ENCODE measurements around the gene PARD3.
"Not testable (repeated sequence)": the region's sequence is repeated elsewhere in the genome, so short reads cannot be mapped to it uniquely, and the experiment has no call there.

PARD3 gene

GRCh38 chr10:34406463-34407323, 408.4 kb downstream of the PARD3 start:
- Histone ChIP-seq H3K9me3 (ENCODE audit: control insufficient read depth in 1 of 2, low read length in 2 of 2) (no peaks in the 10 kb centered on the region), H3K4me3 (ENCODE audit: low read depth in 1 of 2, low read length in 2 of 2) (no peak overlapping the region), H3K27me3 (ENCODE audit: low read depth, low read length) (no peaks in the 10 kb centered on the region), H3K4me1 (ENCODE audit: control insufficient read depth in 1 of 2, insufficient read depth in 2 of 2, low read length in 2 of 2) (peaks cover 0 to 8% of the 10 kb centered on the region in 2 donors), H3K36me3 (ENCODE audit: control insufficient read depth in 1 of 2, insufficient read depth in 2 of 2, low read length in 2 of 2) (no peaks in the 10 kb centered on the region), H3K27ac (ENCODE audit: low read length) (no peak overlapping the region)

- Histone ChIP-seq H3K4me3 (ENCODE audit: low read depth in 1 of 2, low read length in 2 of 2) (no peak overlapping the region), H3K9me3 (ENCODE audit: control insufficient read depth in 1 of 2, low read length in 2 of 2) (no peaks in the 10 kb centered on the region), H3K36me3 (ENCODE audit: control insufficient read depth in 1 of 2, insufficient read depth in 2 of 2, low read length in 2 of 2) (no peaks in the 10 kb centered on the region), H3K27ac (ENCODE audit: low read length) (no peak overlapping the region), H3K27me3 (ENCODE audit: low read depth, low read length) (no peaks in the 10 kb centered on the region), H3K4me1 (ENCODE audit: control insufficient read depth in 1 of 2, insufficient read depth in 2 of 2, low read length in 2 of 2) (peaks cover 0 to 8% of the 10 kb centered on the region in 2 donors)
Observed at GRCh38 chr10:34405611-34406462, 409.3 kb downstream of the PARD3 start.

- Histone ChIP-seq H3K27ac (ENCODE audit: low read length) (no peak overlapping the region), H3K4me1 (ENCODE audit: control insufficient read depth in 1 of 2, insufficient read depth in 2 of 2, low read length in 2 of 2) (peaks cover 0 to 6% of the 10 kb centered on the region in 2 donors), H3K27me3 (ENCODE audit: low read depth, low read length) (no peaks in the 10 kb centered on the region), H3K9me3 (ENCODE audit: control insufficient read depth in 1 of 2, low read length in 2 of 2) (no peaks in the 10 kb centered on the region), H3K36me3 (ENCODE audit: control insufficient read depth in 1 of 2, insufficient read depth in 2 of 2, low read length in 2 of 2) (no peaks in the 10 kb centered on the region), H3K4me3 (ENCODE audit: low read depth in 1 of 2, low read length in 2 of 2) (no peak overlapping the region)
Observed at GRCh38 chr10:34403512-34403911, 411.6 kb downstream of the PARD3 start.

GRCh38 chr10:34400075-34400474, 415.0 kb downstream of the PARD3 start:
- H3K4me3 ChIP-seq (ENCODE audit: low read depth in 1 of 2, low read length in 2 of 2): no peak overlapping the region
- H3K4me1 ChIP-seq (ENCODE audit: control insufficient read depth in 1 of 2, insufficient read depth in 2 of 2, low read length in 2 of 2): peaks cover 0 to 3% of the 10 kb centered on the region in 2 donors
- H3K36me3 ChIP-seq (ENCODE audit: control insufficient read depth in 1 of 2, insufficient read depth in 2 of 2, low read length in 2 of 2): no peaks in the 10 kb centered on the region

GRCh38 chr10:34399013-34399412, 416.1 kb downstream of the PARD3 start:
- Histone ChIP-seq H3K4me1 (ENCODE audit: control insufficient read depth in 1 of 2, insufficient read depth in 2 of 2, low read length in 2 of 2) (peaks cover 0 to 3% of the 10 kb centered on the region in 2 donors), H3K4me3 (ENCODE audit: low read depth in 1 of 2, low read length in 2 of 2) (no peak overlapping the region), H3K27me3 (ENCODE audit: low read depth, low read length) (no peaks in the 10 kb centered on the region), H3K27ac (ENCODE audit: low read length) (no peak overlapping the region), H3K9me3 (ENCODE audit: control insufficient read depth in 1 of 2, low read length in 2 of 2) (no peaks in the 10 kb centered on the region), H3K36me3 (ENCODE audit: control insufficient read depth in 1 of 2, insufficient read depth in 2 of 2, low read length in 2 of 2) (no peaks in the 10 kb centered on the region)

More at GRCh38 chr10:34400075-34400474, 415.0 kb downstream of the PARD3 start:
- Histone ChIP-seq H3K27me3 (ENCODE audit: low read depth, low read length) (no peaks in the 10 kb centered on the region), H3K27ac (ENCODE audit: low read length) (no peak overlapping the region), H3K9me3 (ENCODE audit: control insufficient read depth in 1 of 2, low read length in 2 of 2) (no peaks in the 10 kb centered on the region)

- H3K27ac ChIP-seq (ENCODE audit: low read length): no peak overlapping the region
- H3K27me3 ChIP-seq (ENCODE audit: low read depth, low read length): no peaks in the 10 kb centered on the region
- H3K4me3 ChIP-seq (ENCODE audit: low read depth in 1 of 2, low read length in 2 of 2): no peak overlapping the region
- H3K4me1 ChIP-seq (ENCODE audit: control insufficient read depth in 1 of 2, insufficient read depth in 2 of 2, low read length in 2 of 2): peaks cover 0 to 3% of the 10 kb centered on the region in 2 donors
- H3K9me3 ChIP-seq (ENCODE audit: control insufficient read depth in 1 of 2, low read length in 2 of 2): no peaks in the 10 kb centered on the region
- H3K36me3 ChIP-seq (ENCODE audit: control insufficient read depth in 1 of 2, insufficient read depth in 2 of 2, low read length in 2 of 2): no peaks in the 10 kb centered on the region
Observed at GRCh38 chr10:34397324-34397723, 417.8 kb downstream of the PARD3 start.

- Histone ChIP-seq H3K36me3 (ENCODE audit: control insufficient read depth in 1 of 2, insufficient read depth in 2 of 2, low read length in 2 of 2) (no peaks in the 10 kb centered on the region), H3K27me3 (ENCODE audit: low read depth, low read length) (no peaks in the 10 kb centered on the region), H3K9me3 (ENCODE audit: control insufficient read depth in 1 of 2, low read length in 2 of 2) (no peaks in the 10 kb centered on the region), H3K27ac (ENCODE audit: low read length) (no peak overlapping the region), H3K4me3 (ENCODE audit: low read depth in 1 of 2, low read length in 2 of 2) (no peak overlapping the region), H3K4me1 (ENCODE audit: control insufficient read depth in 1 of 2, insufficient read depth in 2 of 2, low read length in 2 of 2) (peaks cover 0 to 3% of the 10 kb centered on the region in 2 donors)
Observed at GRCh38 chr10:34396663-34397062, 418.4 kb downstream of the PARD3 start.

- H3K27me3 ChIP-seq (ENCODE audit: low read depth, low read length): no peaks in the 10 kb centered on the region
- peaks cover 0 to 6% of the 10 kb centered on the region in 2 donors for H3K4me1 ChIP-seq (ENCODE audit: control insufficient read depth in 1 of 2, insufficient read depth in 2 of 2, low read length in 2 of 2)
Observed at GRCh38 chr10:34392641-34393170, 422.4 kb downstream of the PARD3 start.

GRCh38 chr10:34391168-34391567, 423.9 kb downstream of the PARD3 start:
- H3K9me3 ChIP-seq (ENCODE audit: control insufficient read depth in 1 of 2, low read length in 2 of 2); H3K4me3 ChIP-seq (ENCODE audit: low read depth in 1 of 2, low read length in 2 of 2); H3K27ac ChIP-seq (ENCODE audit: low read length); H3K4me1 ChIP-seq (ENCODE audit: control insufficient read depth in 1 of 2, insufficient read depth in 2 of 2, low read length in 2 of 2); H3K27me3 ChIP-seq (ENCODE audit: low read depth, low read length); H3K36me3 ChIP-seq (ENCODE audit: control insufficient read depth in 1 of 2, insufficient read depth in 2 of 2, low read length in 2 of 2): not testable (repeated sequence)

More at GRCh38 chr10:34392641-34393170, 422.4 kb downstream of the PARD3 start:
- Histone ChIP-seq H3K27ac (ENCODE audit: low read length) (no peak overlapping the region), H3K36me3 (ENCODE audit: control insufficient read depth in 1 of 2, insufficient read depth in 2 of 2, low read length in 2 of 2) (no peaks in the 10 kb centered on the region), H3K9me3 (ENCODE audit: control insufficient read depth in 1 of 2, low read length in 2 of 2) (no peaks in the 10 kb centered on the region), H3K4me3 (ENCODE audit: low read depth in 1 of 2, low read length in 2 of 2) (no peak overlapping the region)

GRCh38 chr10:34389801-34390200, 425.3 kb downstream of the PARD3 start:
- no peaks in the 10 kb centered on the region for H3K27me3 ChIP-seq (ENCODE audit: low read depth, low read length)
- no peak overlapping the region for H3K4me3 ChIP-seq (ENCODE audit: low read depth in 1 of 2, low read length in 2 of 2)
- H3K36me3 ChIP-seq (ENCODE audit: control insufficient read depth in 1 of 2, insufficient read depth in 2 of 2, low read length in 2 of 2): no peaks in the 10 kb centered on the region
- no peak overlapping the region for H3K27ac ChIP-seq (ENCODE audit: low read length)
- H3K9me3 ChIP-seq (ENCODE audit: control insufficient read depth in 1 of 2, low read length in 2 of 2): no peaks in the 10 kb centered on the region
- H3K4me1 ChIP-seq (ENCODE audit: control insufficient read depth in 1 of 2, insufficient read depth in 2 of 2, low read length in 2 of 2): peaks cover 0 to 6% of the 10 kb centered on the region in 2 donors

- Histone ChIP-seq H3K9me3 (ENCODE audit: control insufficient read depth in 1 of 2, low read length in 2 of 2) (no peaks in the 10 kb centered on the region), H3K36me3 (ENCODE audit: control insufficient read depth in 1 of 2, insufficient read depth in 2 of 2, low read length in 2 of 2) (no peaks in the 10 kb centered on the region), H3K27me3 (ENCODE audit: low read depth, low read length) (no peaks in the 10 kb centered on the region), H3K4me1 (ENCODE audit: control insufficient read depth in 1 of 2, insufficient read depth in 2 of 2, low read length in 2 of 2) (peaks cover 0 to 6% of the 10 kb centered on the region in 2 donors), H3K27ac (ENCODE audit: low read length) (no peak overlapping the region), H3K4me3 (ENCODE audit: low read depth in 1 of 2, low read length in 2 of 2) (no peak overlapping the region)
Observed at GRCh38 chr10:34386921-34387320, 428.2 kb downstream of the PARD3 start.

All from muscle layer of duodenum (tissue), 2 donors.